GM12878 (cell line): ENCODE data around the gene MPZL1. TPM values are rescaled to one million over a fixed set of nuclear protein-coding genes. Genes with fewer than 3 reads are reported as not detected.

Experiments
- ATAC-seq: fragments of 200-7000 bp; cut with Tn5 transposase; 3 replicates; pipeline ENCODE4 v1.9.1; 2020; ENCODE audit warnings: mild to moderate bottlenecking, moderate library complexity
- BruUV-seq: library from RNA; stranded (reverse); fragments of 400-500 nt; replicated peaks from 2 replicates; lab custom pipeline; 2021; lab: Mats Ljungman, UMichigan
- CTCF ChIA-PET: fragments of 300-600 bp; sonication (Branson Sonifier 250); formaldehyde crosslinking; extraction: SDS; loops from one replicate; lab custom pipeline; 2021; ENCODE audit warnings: inconsistent platforms; lab: Yijun Ruan, JAX
- POLR2A ChIA-PET: fragments of 350-600 bp; formaldehyde crosslinking; extraction: SDS; loops from one replicate; lab custom pipeline; 2021; ENCODE audit warnings: inconsistent platforms; lab: Charles Lee
- RAD21 ChIA-PET: fragments of 300-600 bp; sonication (Branson Sonifier 250); formaldehyde crosslinking; loops from one replicate; lab custom pipeline; 2023; ENCODE audit warnings: antibody characterized with exemption; ENCODE audit not compliant: unreplicated experiment; lab: Charles Lee
- SMC1A ChIA-PET: fragments of 300-600 bp; sonication (Branson Sonifier 250); formaldehyde crosslinking; loops from one replicate; lab custom pipeline; 2023; ENCODE audit not compliant: unreplicated experiment, uncharacterized antibody; lab: Charles Lee
- DNase-seq: peaks from one replicate; pipeline ENCODE4 v3.0.0-alpha.2; 2011; ENCODE audit warnings: low read depth, low spot score
- FAIRE-seq: peaks from 3 replicates; lab custom pipeline; 2011; peaks lifted over from hg19 to GRCh38; lab: Jason Lieb, UNC
- H2AFZ ChIP-seq: 2 replicates; pipeline ENCODE4 v1.6.0; 2011; ENCODE audit warnings: low read depth, low read length, control low read depth; ENCODE audit not compliant: control insufficient read depth
- H3K27ac ChIP-seq: 2 replicates; pipeline ENCODE4 v1.5.1; 2011; ENCODE audit warnings: control low read depth; ENCODE audit not compliant: control insufficient read depth, insufficient read depth
- H3K27me3 ChIP-seq, 2 experiments: replicated peaks in 1 of 2; 2 replicates each; pipeline versions ENCODE4 v1.6.0 to v1.6.1; 2011; ENCODE audit warnings: low read length in 1 of 2; ENCODE audit not compliant: control insufficient read depth in 2 of 2, insufficient read depth in 2 of 2
- H3K36me3 ChIP-seq, 2 experiments: 2 replicates each; pipeline ENCODE4 v1.5.1; 2011; ENCODE audit warnings: low read length in 1 of 2; ENCODE audit not compliant: control insufficient read depth in 2 of 2, insufficient read depth in 2 of 2
- H3K4me1 ChIP-seq: 2 replicates; pipeline ENCODE4 v1.6.1; 2011; ENCODE audit warnings: mild to moderate bottlenecking, low read length, moderate library complexity, mixed read lengths; ENCODE audit not compliant: control insufficient read depth, insufficient read depth
- H3K4me2 ChIP-seq: 2 replicates; pipeline ENCODE4 v1.6.0; 2011; ENCODE audit warnings: control low read depth; ENCODE audit not compliant: control insufficient read depth, insufficient read depth
- H3K4me3 ChIP-seq: fragments of 200-600 bp; sonication (generic); 2 replicates; pipeline ENCODE4 v1.5.1; 2016
- H3K79me2 ChIP-seq: 2 replicates; pipeline ENCODE4 v1.6.0; 2011; ENCODE audit warnings: low read length; ENCODE audit not compliant: control insufficient read depth, insufficient read depth
- H3K9ac ChIP-seq: 2 replicates; pipeline ENCODE4 v1.8.0; 2011; ENCODE audit warnings: low read length, control low read depth, mixed read lengths; ENCODE audit not compliant: control insufficient read depth, insufficient read depth
- H3K9me3 ChIP-seq: replicated peaks from 3 replicates; pipeline ENCODE4 v1.5.1; 2011; ENCODE audit warnings: mild to moderate bottlenecking, low read length; ENCODE audit not compliant: control insufficient read depth, insufficient read depth
- H4K20me1 ChIP-seq: 2 replicates; pipeline ENCODE4 v1.6.0; 2011; ENCODE audit not compliant: control insufficient read depth, insufficient read depth
- ASH2L ChIP-seq: fragments of 300-600, 200-600 bp; sonication (generic); IDR thresholded peaks from 2 replicates; pipeline ENCODE4 v1.6.1; 2017; ENCODE audit warnings: low read depth, mild to moderate bottlenecking, borderline replicate concordance
- CREM ChIP-seq: IDR thresholded peaks from 2 replicates; pipeline ENCODE4 v1.6.1; 2014; ENCODE audit warnings: antibody characterized with exemption, low read depth
- EGR1 ChIP-seq, 2 experiments: IDR thresholded peaks; 1 replicate in 1 of 2; 2 replicates in 1 of 2; pipeline ENCODE4 v1.6.1; 2011 to 2012; ENCODE audit warnings: low read depth in 2 of 2, low read length in 2 of 2, borderline replicate concordance in 1 of 2, mild to moderate bottlenecking in 1 of 2, moderate library complexity in 1 of 2
- ELK1 ChIP-seq: IDR thresholded peaks from 2 replicates; pipeline ENCODE4 v1.6.1; 2012; ENCODE audit warnings: low read depth, low read length, improper control_type of control experiment
- EZH2 ChIP-seq: IDR thresholded peaks from 2 replicates; pipeline ENCODE4 v1.6.1; 2012; ENCODE audit warnings: low read depth, mild to moderate bottlenecking, control low read depth, inconsistent platforms, low read length, borderline replicate concordance; ENCODE audit not compliant: control insufficient read depth
- IKZF2 ChIP-seq, 2 experiments: fragments of 450-650 bp; IDR thresholded peaks; 2 replicates each; pipeline ENCODE4 v1.6.1; 2017; ENCODE audit warnings: mild to moderate bottlenecking in 2 of 2, moderate library complexity in 2 of 2
- MYC ChIP-seq: IDR thresholded peaks from 2 replicates; pipeline ENCODE4 v1.6.1; 2011; ENCODE audit warnings: mild to moderate bottlenecking, low read length, moderate library complexity, inconsistent platforms; ENCODE audit not compliant: insufficient read depth, insufficient replicate concordance, insufficient read length, severe bottlenecking
- NFYB ChIP-seq: IDR thresholded peaks from 2 replicates; pipeline ENCODE4 v1.6.1; 2011; ENCODE audit warnings: low read depth, mild to moderate bottlenecking, low read length, improper control_type of control experiment, moderate library complexity; ENCODE audit not compliant: insufficient read depth
- RAD21 ChIP-seq: IDR thresholded peaks from 2 replicates; pipeline ENCODE4 v1.6.1; 2011; ENCODE audit warnings: mild to moderate bottlenecking, low read depth, low read length, moderate library complexity; ENCODE audit not compliant: insufficient read depth
- RAD51 ChIP-seq: fragments of 450-650 bp; IDR thresholded peaks from 2 replicates; pipeline ENCODE4 v1.6.1; 2016; ENCODE audit warnings: moderate library complexity, mild to moderate bottlenecking, inconsistent platforms
- RELB ChIP-seq: fragments of 450-650 bp; IDR thresholded peaks from 2 replicates; pipeline ENCODE4 v1.6.1; 2017; ENCODE audit warnings: low read depth, mild to moderate bottlenecking, moderate library complexity
- SMAD1 ChIP-seq: fragments of 450-650 bp; IDR thresholded peaks from 2 replicates; pipeline ENCODE4 v1.6.1; 2018; ENCODE audit warnings: mild to moderate bottlenecking, low read depth; ENCODE audit not compliant: partially characterized antibody
- TCF12 ChIP-seq: IDR thresholded peaks from 2 replicates; pipeline ENCODE4 v1.6.1; 2011; ENCODE audit warnings: low read depth, mild to moderate bottlenecking, low read length
- TCF3 ChIP-seq: IDR thresholded peaks from 2 replicates; pipeline ENCODE4 v1.6.1; 2012; ENCODE audit warnings: low read depth, mild to moderate bottlenecking, low read length, borderline replicate concordance; ENCODE audit not compliant: insufficient read depth
- WGBS: methylation state at CpG from one replicate; pipeline ENCODE4 v1.1.6; 2016; ENCODE audit warnings: low lambda C conversion rate; ENCODE audit not compliant: insufficient replicate concordance, insufficient coverage; ENCODE audit errors: missing lambda C conversion rate; 5-methylcytosine and 5-hydroxymethylcytosine counted together
- in situ Hi-C: fragments of 300-500 bp; cut with MboI; formaldehyde crosslinking; loops from 9 replicates; pipeline ENCODE4 v1.14.3; 2018; ENCODE audit warnings: mixed read lengths
- intact Hi-C: fragments of 100-400 bp; cut with micrococcal nuclease; formaldehyde crosslinking; loops from one replicate; pipeline ENCODE4 v1.14.2; 2022; ENCODE audit not compliant: unreplicated experiment
- polyA plus RNA-seq, 11 experiments: library from polyadenylated mRNA; depleted of rRNA in 4 of 11; unstranded in 6 of 11; stranded (reverse) in 5 of 11; fragments of >200 nt; fragmentation: Nextera tagmentation in 4 of 11; fragmentation: Illumina TruSeq in 1 of 11; extraction: Ambion mirVana in 4 of 11; extraction: Trizol in 1 of 11; gene quantifications; 1 replicate in 1 of 11; 2 replicates in 10 of 11; pipeline versions ENCODE4 v1.2.1 to v1.2.3, GENCODE V29; 2011 to 2016; ENCODE audit warnings: inconsistent platforms in 2 of 11, missing spikeins in 2 of 11, low read depth in 1 of 11
- total RNA-seq, 4 experiments: library from RNA; depleted of rRNA in 3 of 4; stranded (reverse); fragments of >200 nt in 3 of 4; fragmentation: Illumina TruSeq in 1 of 4; extraction: Trizol in 1 of 4; gene quantifications; 2 replicates each; pipeline versions ENCODE4 v1.2.1 to v1.2.3, GENCODE V29; 2013 to 2021
- TF ChIP-seq, protein P1 (sequence below): IDR thresholded peaks from 2 replicates; pipeline ENCODE4 v1.6.1; 2011; ENCODE audit warnings: low read depth, low read length, improper control_type of control experiment, borderline replicate concordance
- TF ChIP-seq, protein P2 (sequence below): fragments of 450-650 bp; IDR thresholded peaks from 2 replicates; pipeline ENCODE4 v1.6.1; 2016; ENCODE audit warnings: mild to moderate bottlenecking

The MPZL1 gene
- total and polyA plus RNA-seq, 10 of the 15 experiments (the other 5 are each of a cell fraction or from before 2014, with no cell fraction given), result 9.8 to 60.9 (median 45.9) TPM

GRCh38 chr1:167799747-167800146 is 78.0 kb downstream of the MPZL1 start (continued):
- TF ChIP-seq RELB (no peak), EZH2 (no peak)

- Histone ChIP-seq H3K4me3 (no peak overlapping the region), H3K9me3 (no peaks in the 10 kb centered on the region; the same call in 1 of the 3 replicates), H3K4me2 (no peak overlapping the region), H3K27me3 (no peaks in the 10 kb centered on the region), H2AFZ (no peak overlapping the region), H3K36me3 (no peaks in the 10 kb centered on the region), H3K27ac (no peak overlapping the region), H3K9ac (no peak overlapping the region), H3K79me2 (no peaks in the 10 kb centered on the region), H4K20me1 (no peaks in the 10 kb centered on the region), H3K4me1 (peaks cover 10% of the 10 kb centered on the region)
- ATAC-seq, result no peak
- ChIA-PET RAD21 (interaction anchor here (1.4 kb wide), 1 partner anchor 47 kb away, joined by 3 read pairs; no protein-coding TSS in a partner anchor), SMC1A (no interaction called here), POLR2A (no interaction called here), CTCF (interaction anchor here (0.7 to 2.5 kb wide), 5 partner anchors 19 to 283 kb away, joined by 3 to 13 read pairs (median 4); no protein-coding TSS in a partner anchor)
- no TSS peak for BruUV-seq
- 42% methylated on average over 3 of the region's 3 CpGs for WGBS
- in situ Hi-C loops, result no loop called here
- intact Hi-C loops, result loop anchor here (5.0 kb wide), 1 partner anchor 137 kb away; the partner anchor contains the start of genes DCAF6 and MPC2
- FAIRE-seq, result no peak
- DNase-seq, result no peak
- TF ChIP-seq ASH2L, result no peak
- TF ChIP-seq EGR1 (IDR thresholded peaks at IDR 0.05; ENCODE audit: borderline replicate concordance in 1 of 2, low read depth in 2 of 2, low read length in 2 of 2), result no peak
- TF ChIP-seq NFYB, result no peak
- TF ChIP-seq ELK1, result no peak
- TF ChIP-seq TCF12, result no peak
- TF ChIP-seq TCF3, result no peak
- no peak for TF ChIP-seq SMAD1
- no peak for TF ChIP-seq RAD51
- TF ChIP-seq CREM, result no peak
- TF ChIP-seq RAD21, result no peak
- TF ChIP-seq, protein P1, sequence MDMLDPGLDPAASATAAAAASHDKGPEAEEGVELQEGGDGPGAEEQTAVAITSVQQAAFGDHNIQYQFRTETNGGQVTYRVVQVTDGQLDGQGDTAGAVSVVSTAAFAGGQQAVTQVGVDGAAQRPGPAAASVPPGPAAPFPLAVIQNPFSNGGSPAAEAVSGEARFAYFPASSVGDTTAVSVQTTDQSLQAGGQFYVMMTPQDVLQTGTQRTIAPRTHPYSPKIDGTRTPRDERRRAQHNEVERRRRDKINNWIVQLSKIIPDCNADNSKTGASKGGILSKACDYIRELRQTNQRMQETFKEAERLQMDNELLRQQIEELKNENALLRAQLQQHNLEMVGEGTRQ, result no peak
- TF ChIP-seq IKZF2 (IDR thresholded peaks at IDR 0.05), result no peak
- TF ChIP-seq, protein P2, sequence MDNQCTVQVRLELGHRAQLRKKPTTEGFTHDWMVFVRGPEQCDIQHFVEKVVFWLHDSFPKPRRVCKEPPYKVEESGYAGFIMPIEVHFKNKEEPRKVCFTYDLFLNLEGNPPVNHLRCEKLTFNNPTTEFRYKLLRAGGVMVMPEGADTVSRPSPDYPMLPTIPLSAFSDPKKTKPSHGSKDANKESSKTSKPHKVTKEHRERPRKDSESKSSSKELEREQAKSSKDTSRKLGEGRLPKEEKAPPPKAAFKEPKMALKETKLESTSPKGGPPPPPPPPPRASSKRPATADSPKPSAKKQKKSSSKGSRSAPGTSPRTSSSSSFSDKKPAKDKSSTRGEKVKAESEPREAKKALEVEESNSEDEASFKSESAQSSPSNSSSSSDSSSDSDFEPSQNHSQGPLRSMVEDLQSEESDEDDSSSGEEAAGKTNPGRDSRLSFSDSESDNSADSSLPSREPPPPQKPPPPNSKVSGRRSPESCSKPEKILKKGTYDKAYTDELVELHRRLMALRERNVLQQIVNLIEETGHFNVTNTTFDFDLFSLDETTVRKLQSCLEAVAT, result no peak
- TF ChIP-seq MYC, result no peak
Observed at GRCh38 chr1:167800251-167800650, 78.5 kb downstream of the MPZL1 start.
